Gastrocnemius medialis (tissue), 4 donors: ENCODE results near the gene AGAP2. TPM values are rescaled to one million over a fixed set of nuclear protein-coding genes. Genes with fewer than 3 reads are reported as not detected.
A peak's percentile ranks its signal among the peaks of the same experiment; 100 is the strongest.

ENCODE experiments used
- ATAC-seq, 2 donors: fragments of 150-250 bp; one replicate each; pipeline ENCODE4 v1.9.1; 2016
- DNase-seq, 2 donors: peaks; one replicate each; pipeline ENCODE4 v3.0.0-alpha.2; 2019
- H3K27ac ChIP-seq, 4 donors: fragments of 200-600 bp; sonication (generic); 1 replicate in 1 of 4; 2 replicates in 3 of 4; pipeline ENCODE4 v1.5.1; 2016 to 2018; ENCODE audit warnings: mild to moderate bottlenecking in 2 of 4, moderate library complexity in 1 of 4
- H3K27me3 ChIP-seq, 3 donors: fragments of 200-600 bp; sonication (generic) in 2 of 3; 1 replicate in 1 of 3; 2 replicates in 2 of 3; pipeline versions ENCODE4 v1.5.1 to v1.6.0; 2016 to 2019; ENCODE audit warnings: mild to moderate bottlenecking in 1 of 3, moderate library complexity in 1 of 3
- H3K36me3 ChIP-seq, 2 donors: fragments of 200-600 bp; sonication (generic) in 1 of 2; one replicate each; pipeline ENCODE4 v1.5.1; 2017 to 2018
- H3K4me1 ChIP-seq, 2 donors: fragments of 200-600 bp; sonication (generic) in 1 of 2; one replicate each; pipeline ENCODE4 v1.5.1; 2016 to 2017; ENCODE audit warnings: mild to moderate bottlenecking in 2 of 2
- H3K4me3 ChIP-seq, 4 donors: fragments of 200-600 bp; sonication (generic) in 3 of 4; 1 replicate in 1 of 4; 2 replicates in 3 of 4; pipeline ENCODE4 v1.5.1; 2016 to 2019; ENCODE audit warnings: mild to moderate bottlenecking in 2 of 4
- H3K9me3 ChIP-seq, 3 donors: fragments of 200-600 bp; sonication (generic) in 2 of 3; 1 replicate in 1 of 3; 2 replicates in 2 of 3; pipeline ENCODE4 v1.5.1; 2016 to 2019
- POLR2A ChIP-seq, 2 donors: fragments of 450-650 bp; IDR thresholded peaks; one replicate each; pipeline ENCODE4 v1.6.1; 2017; ENCODE audit warnings: antibody characterized with exemption in 2 of 2, mild to moderate bottlenecking in 2 of 2, moderate library complexity in 2 of 2
- in situ Hi-C, 4 donors: fragments of 200-750 bp; cut with MboI; loops; one replicate each; pipeline versions ENCODE4 v1.15.0 to v1.8.0; 2017; ENCODE audit warnings: low sequenced_read_pairs in 4 of 4
- intact Hi-C: fragments of 100-400 bp; cut with DNase I; formaldehyde crosslinking; loops from one replicate; pipeline ENCODE4 v1.15.1; 2023; ENCODE audit warnings: low total_unique reads
- total RNA-seq, 4 donors: library from RNA; depleted of rRNA; stranded (reverse); fragments of >200 nt; gene quantifications; one replicate each; pipeline versions ENCODE4 v1.1.0 to v1.2.3, GENCODE V29; 2016
- TF ChIP-seq, protein P1 (sequence below), 5 experiments: fragments of 450-650 bp in 3 of 5; fragments of 200-600 bp in 2 of 5; sonication (generic) in 2 of 5; IDR thresholded peaks in 4 of 5; conservative IDR thresholded peaks in 1 of 5; 1 replicate in 4 of 5; 2 replicates in 1 of 5; pipeline ENCODE4 v1.5.1; 2016 to 2019; ENCODE audit warnings: antibody characterized with exemption in 5 of 5, mild to moderate bottlenecking in 3 of 5, moderate library complexity in 3 of 5

AGAP2 gene
- total RNA-seq, 4 donors from 2014 or later, result 1.8 to 5.4 (median 3.7) TPM

DNA sequence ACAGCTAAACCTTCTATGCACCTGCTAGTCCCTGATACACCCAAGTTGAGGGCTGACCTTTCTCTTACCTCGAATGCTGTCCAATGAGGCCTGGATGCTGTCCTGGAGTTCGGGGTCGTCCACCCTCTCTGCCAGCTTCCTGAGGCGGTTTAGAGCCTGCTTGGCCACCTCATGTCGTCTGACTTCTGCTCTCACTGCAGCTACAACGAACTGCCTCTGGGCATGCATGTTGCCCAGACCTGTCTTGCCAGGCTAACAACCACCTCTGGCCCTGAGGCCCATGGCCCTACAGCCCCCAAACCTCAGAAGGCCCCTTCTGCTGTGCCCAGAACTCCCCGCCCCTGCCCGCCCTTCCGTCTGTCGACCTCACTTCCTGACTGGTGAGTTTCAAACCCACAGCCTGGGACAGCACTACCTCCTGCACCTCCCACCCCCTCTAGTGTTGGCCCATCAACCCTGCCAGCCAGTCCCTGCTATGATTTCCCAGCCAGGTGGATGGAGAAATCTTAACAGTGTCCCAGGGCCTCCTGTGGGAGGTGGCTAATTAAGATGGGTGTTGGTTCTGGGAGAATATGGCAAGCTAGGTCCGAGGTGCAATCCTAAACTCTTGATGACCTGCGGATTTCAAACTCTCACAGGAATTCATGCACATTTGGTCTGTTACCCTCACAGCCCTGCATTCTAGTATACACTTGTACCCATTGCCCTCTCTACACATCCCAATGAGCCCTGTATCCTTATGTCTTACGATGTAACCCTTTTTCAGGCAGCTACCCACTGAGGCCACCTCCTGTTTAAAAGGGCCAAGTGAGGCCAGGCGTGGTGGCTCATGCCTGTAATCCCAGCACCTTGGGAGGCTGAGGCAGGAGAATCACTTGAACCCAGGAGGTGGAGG, 3.5 kb upstream of the AGAP2 start:
- in situ Hi-C loops (no loop called here), intact Hi-C loops (no loop called here)
- peak overlapping the region in 1 of 4 donors; percentile 29 for H3K4me3 ChIP-seq
- peaks cover 0 to 8% of the 10 kb centered on the region in 2 donors for H3K36me3 ChIP-seq
- TF ChIP-seq, protein P1, sequence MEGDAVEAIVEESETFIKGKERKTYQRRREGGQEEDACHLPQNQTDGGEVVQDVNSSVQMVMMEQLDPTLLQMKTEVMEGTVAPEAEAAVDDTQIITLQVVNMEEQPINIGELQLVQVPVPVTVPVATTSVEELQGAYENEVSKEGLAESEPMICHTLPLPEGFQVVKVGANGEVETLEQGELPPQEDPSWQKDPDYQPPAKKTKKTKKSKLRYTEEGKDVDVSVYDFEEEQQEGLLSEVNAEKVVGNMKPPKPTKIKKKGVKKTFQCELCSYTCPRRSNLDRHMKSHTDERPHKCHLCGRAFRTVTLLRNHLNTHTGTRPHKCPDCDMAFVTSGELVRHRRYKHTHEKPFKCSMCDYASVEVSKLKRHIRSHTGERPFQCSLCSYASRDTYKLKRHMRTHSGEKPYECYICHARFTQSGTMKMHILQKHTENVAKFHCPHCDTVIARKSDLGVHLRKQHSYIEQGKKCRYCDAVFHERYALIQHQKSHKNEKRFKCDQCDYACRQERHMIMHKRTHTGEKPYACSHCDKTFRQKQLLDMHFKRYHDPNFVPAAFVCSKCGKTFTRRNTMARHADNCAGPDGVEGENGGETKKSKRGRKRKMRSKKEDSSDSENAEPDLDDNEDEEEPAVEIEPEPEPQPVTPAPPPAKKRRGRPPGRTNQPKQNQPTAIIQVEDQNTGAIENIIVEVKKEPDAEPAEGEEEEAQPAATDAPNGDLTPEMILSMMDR (IDR thresholded peaks at IDR 0.05 in 4 of 5, conservative IDR thresholded peaks at IDR 0.05 in 1 of 5), result no peak
- no peak for TF ChIP-seq POLR2A (IDR thresholded peaks at IDR 0.05)
- H3K9me3 ChIP-seq, result no peaks in the 10 kb centered on the region
- DNase-seq, result no peak
- peaks cover 26 to 34% (median 30%) of the 10 kb centered on the region in 3 donors for H3K27me3 ChIP-seq
- peaks cover 17 to 19% of the 10 kb centered on the region in 2 donors for H3K4me1 ChIP-seq
- no peak for ATAC-seq
- H3K27ac ChIP-seq, result peak overlapping the region; percentile 31 to 93 (median 58)

DNA sequence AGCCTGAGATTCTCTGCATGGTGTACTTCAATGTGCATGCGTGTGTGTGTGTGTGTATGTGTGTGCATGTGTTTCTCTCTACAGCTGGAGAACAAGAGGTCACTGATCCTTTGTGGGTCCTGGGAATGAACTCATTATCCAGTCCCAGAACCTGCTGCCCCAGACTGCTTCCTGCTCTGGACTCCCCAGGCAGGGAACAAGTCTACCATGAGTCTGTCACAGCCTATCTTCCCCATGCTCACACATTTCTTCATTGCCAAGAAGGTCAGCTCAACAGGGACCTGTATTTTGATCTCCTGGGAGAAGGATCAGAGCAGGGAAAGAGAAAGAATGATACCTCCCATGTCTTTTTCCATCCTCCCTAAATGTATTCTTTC, 2.9 kb upstream of the AGAP2 start:
- H3K27me3 ChIP-seq, result peaks cover 33 to 41% (median 37%) of the 10 kb centered on the region in 3 donors
- H3K36me3 ChIP-seq, result peaks cover 0 to 1% of the 10 kb centered on the region in 2 donors
- H3K4me1 ChIP-seq, result peaks cover 19 to 20% of the 10 kb centered on the region in 2 donors
- H3K9me3 ChIP-seq, result no peaks in the 10 kb centered on the region
- in situ Hi-C loops, result no loop called here
- ATAC-seq (no peak), DNase-seq (no peak)
- no peak for TF ChIP-seq POLR2A (IDR thresholded peaks at IDR 0.05)
- TF ChIP-seq, protein P1 (IDR thresholded peaks at IDR 0.05 in 4 of 5, conservative IDR thresholded peaks at IDR 0.05 in 1 of 5), result no peak
- intact Hi-C loops, result no loop called here
- peak overlapping the region in 3 of 4 donors; percentile 54 to 93 (median 62) for H3K27ac ChIP-seq
- H3K4me3 ChIP-seq, result peak overlapping the region in 1 of 4 donors; percentile 29

DNA sequence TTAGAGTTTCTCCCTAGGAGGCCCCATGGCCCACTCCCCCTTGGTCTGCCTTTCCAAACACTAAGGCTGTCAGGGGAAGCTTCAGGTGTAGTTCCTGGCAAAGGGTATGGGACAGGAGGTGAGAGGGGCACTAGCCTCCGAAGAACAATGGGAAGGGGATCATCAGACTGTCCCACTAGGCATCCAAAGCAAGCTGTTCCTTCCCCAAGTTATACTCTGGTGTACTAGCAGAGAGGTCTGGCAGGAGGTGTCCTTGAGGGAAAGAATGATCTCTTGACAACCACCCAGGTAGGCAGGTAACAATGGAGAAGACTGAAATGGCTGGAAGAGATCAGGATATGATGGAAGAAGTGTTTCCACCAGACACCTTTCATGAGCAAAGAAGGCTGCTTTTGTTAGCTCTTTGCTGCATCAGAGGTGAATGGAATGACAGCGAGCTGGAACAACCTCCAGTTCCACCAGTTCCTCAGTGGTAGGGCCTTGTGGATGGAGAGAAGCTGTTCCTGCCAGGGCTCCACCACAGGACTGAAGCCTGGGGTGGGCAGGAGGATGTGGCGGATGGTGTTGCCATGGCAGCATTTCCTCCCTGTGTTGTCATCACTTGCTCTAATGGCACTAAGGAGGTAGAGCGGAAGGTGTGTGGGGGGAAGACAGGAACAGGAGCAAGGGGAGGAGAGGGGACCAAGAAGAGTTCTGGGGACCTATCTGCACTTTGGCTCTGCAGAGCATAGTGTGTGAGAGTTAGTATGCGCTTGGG, 2.3 kb upstream of the AGAP2 start:
- no peak for TF ChIP-seq POLR2A (IDR thresholded peaks at IDR 0.05)
- TF ChIP-seq, protein P1 (IDR thresholded peaks at IDR 0.05 in 4 of 5, conservative IDR thresholded peaks at IDR 0.05 in 1 of 5), result no peak
- Histone ChIP-seq H3K4me3 (no peak overlapping the region), H3K9me3 (no peaks in the 10 kb centered on the region), H3K4me1 (peaks cover 16 to 25% of the 10 kb centered on the region in 2 donors), H3K27ac (peak overlapping the region; percentile 38 to 66 (median 58)), H3K36me3 (no peaks in the 10 kb centered on the region), H3K27me3 (peaks cover 39 to 47% (median 43%) of the 10 kb centered on the region in 3 donors)
- in situ Hi-C loops, result no loop called here
- intact Hi-C loops, result no loop called here
- DNase-seq (no peak), ATAC-seq (no peak)

DNA sequence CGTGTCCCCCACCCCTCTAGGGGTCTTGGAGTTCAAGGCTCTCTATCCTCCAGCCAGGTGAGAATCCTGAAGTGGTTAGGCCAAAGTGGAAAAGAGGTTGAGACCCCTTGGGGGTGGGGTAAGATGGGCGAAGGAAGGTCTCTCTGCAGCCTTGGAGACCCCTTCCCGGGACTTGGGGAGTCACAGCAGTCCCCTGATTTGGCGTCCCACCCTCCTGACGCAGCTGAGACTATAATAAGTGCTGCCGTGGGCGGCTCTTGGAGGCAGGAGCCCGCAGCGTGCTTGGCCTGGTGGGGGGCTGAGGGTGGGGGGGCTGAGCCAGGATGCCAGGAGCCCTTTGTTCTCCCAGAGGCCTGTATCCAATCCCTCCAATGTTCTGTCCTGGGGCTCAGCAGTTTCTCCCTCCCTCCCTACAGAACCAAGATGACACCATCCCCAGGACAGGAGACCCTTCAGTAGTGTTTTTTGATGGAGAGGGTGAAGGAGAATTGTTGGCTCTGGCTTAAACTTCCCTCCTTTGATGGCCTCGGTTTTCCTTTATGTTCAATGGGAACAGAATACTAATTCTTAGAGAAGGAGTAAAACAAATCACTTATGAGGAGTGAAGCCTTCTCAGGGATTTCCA, 1.5 kb upstream of the AGAP2 start:
- in situ Hi-C loops (no loop called here), intact Hi-C loops (no loop called here)
- Histone ChIP-seq H3K36me3 (no peaks in the 10 kb centered on the region), H3K4me3 (no peak overlapping the region), H3K27me3 (peaks cover 46 to 55% (median 47%) of the 10 kb centered on the region in 3 donors), H3K4me1 (peaks cover 11 to 27% of the 10 kb centered on the region in 2 donors), H3K27ac (peak overlapping the region; percentile 41 to 66 (median 58)), H3K9me3 (no peaks in the 10 kb centered on the region)
- DNase-seq (no peak), ATAC-seq (no peak)
- TF ChIP-seq, protein P1 (IDR thresholded peaks at IDR 0.05 in 4 of 5, conservative IDR thresholded peaks at IDR 0.05 in 1 of 5), result no peak
- TF ChIP-seq POLR2A (IDR thresholded peaks at IDR 0.05), result no peak
